ENCODE data around the gene TRIM9. TPM values are rescaled to one million over a fixed set of nuclear protein-coding genes. Genes with fewer than 3 reads are reported as not detected.

The TRIM9 gene
- total RNA-seq, 1 donor from 2014 or later, result 0.92 TPM

GRCh38 chr14:50978529-50978871 is 116.4 kb downstream of the TRIM9 start:
- no peak for DNase-seq (ENCODE audit: low read depth)
- no peak for TF ChIP-seq CTCF (IDR thresholded peaks at IDR 0.05; ENCODE audit: insufficient read depth, low read length, poor library complexity, severe bottlenecking)
- Histone ChIP-seq H3K4me3 (ENCODE audit: low read depth, low read length) (no peak overlapping the region), H3K36me3 (ENCODE audit: control insufficient read depth, insufficient read depth, low read length) (no peaks in the 10 kb centered on the region), H3K27me3 (ENCODE audit: control insufficient read depth, insufficient read depth, low read length) (peaks cover 2% of the 10 kb centered on the region)

- Histone ChIP-seq H3K36me3 (ENCODE audit: control insufficient read depth, insufficient read depth, low read length) (no peaks in the 10 kb centered on the region), H3K27me3 (ENCODE audit: control insufficient read depth, insufficient read depth, low read length) (peaks cover 2% of the 10 kb centered on the region), H3K4me3 (ENCODE audit: low read depth, low read length) (no peak overlapping the region)
- DNase-seq (ENCODE audit: low read depth), result no peak
- no peak for TF ChIP-seq CTCF (IDR thresholded peaks at IDR 0.05; ENCODE audit: insufficient read depth, low read length, poor library complexity, severe bottlenecking)
Measured at GRCh38 chr14:50977863-50978528, 116.9 kb downstream of the TRIM9 start.

- no peak for TF ChIP-seq CTCF (IDR thresholded peaks at IDR 0.05; ENCODE audit: insufficient read depth, low read length, poor library complexity, severe bottlenecking)
- Histone ChIP-seq H3K36me3 (ENCODE audit: control insufficient read depth, insufficient read depth, low read length) (no peaks in the 10 kb centered on the region), H3K4me3 (ENCODE audit: low read depth, low read length) (no peak overlapping the region), H3K27me3 (ENCODE audit: control insufficient read depth, insufficient read depth, low read length) (peaks cover 2% of the 10 kb centered on the region)
- DNase-seq (ENCODE audit: low read depth), result no peak
Measured at GRCh38 chr14:50974118-50974517, 120.8 kb downstream of the TRIM9 start.

GRCh38 chr14:50972734-50973133 is 122.2 kb downstream of the TRIM9 start:
- Histone ChIP-seq H3K27me3 (ENCODE audit: control insufficient read depth, insufficient read depth, low read length) (peaks cover 2% of the 10 kb centered on the region), H3K4me3 (ENCODE audit: low read depth, low read length) (no peak overlapping the region), H3K36me3 (ENCODE audit: control insufficient read depth, insufficient read depth, low read length) (no peaks in the 10 kb centered on the region)
- no peak for TF ChIP-seq CTCF (IDR thresholded peaks at IDR 0.05; ENCODE audit: insufficient read depth, low read length, poor library complexity, severe bottlenecking)
- DNase-seq (ENCODE audit: low read depth), result no peak

GRCh38 chr14:50970886-50971781 is 123.8 kb downstream of the TRIM9 start:
- Histone ChIP-seq H3K27me3 (ENCODE audit: control insufficient read depth, insufficient read depth, low read length) (no peaks in the 10 kb centered on the region), H3K36me3 (ENCODE audit: control insufficient read depth, insufficient read depth, low read length) (no peaks in the 10 kb centered on the region), H3K4me3 (ENCODE audit: low read depth, low read length) (no peak overlapping the region)
- no peak for TF ChIP-seq CTCF (IDR thresholded peaks at IDR 0.05; ENCODE audit: insufficient read depth, low read length, poor library complexity, severe bottlenecking)
- no peak for DNase-seq (ENCODE audit: low read depth)

All from kidney epithelial cell (primary cell).